GM23338 (cell line): Measurements from ENCODE around the gene SERF2. TPM values are rescaled to one million over a fixed set of nuclear protein-coding genes. Genes with fewer than 3 reads are reported as not detected.

ENCODE experiments used
- ATAC-seq: fragments of 200-7000 bp; cut with Tn5 transposase; 3 replicates; pipeline ENCODE4 v1.9.1; 2020
- DNase-seq: peaks from one replicate; pipeline ENCODE4 v3.0.0-alpha.2; 2015; ENCODE audit warnings: low spot score
- H2AFZ ChIP-seq: fragments of 200-600 bp; sonication (generic); 2 replicates; pipeline ENCODE4 v1.8.0; 2016; ENCODE audit warnings: antibody characterized with exemption, mild to moderate bottlenecking, moderate library complexity
- H3F3A ChIP-seq: fragments of 200-600 bp; sonication (generic); replicated peaks from 2 replicates; pipeline ENCODE4 v1.8.0; 2017; ENCODE audit warnings: antibody characterized with exemption, mixed run types, low read depth
- H3K27ac ChIP-seq: fragments of 200-600 bp; sonication (generic); 2 replicates; pipeline ENCODE4 v1.6.1; 2016; ENCODE audit warnings: low read depth
- H3K27me3 ChIP-seq: fragments of 200-600 bp; sonication (generic); 2 replicates; pipeline ENCODE4 v1.8.0; 2016; ENCODE audit warnings: mild to moderate bottlenecking, mixed run types, moderate library complexity; ENCODE audit not compliant: insufficient read depth
- H3K36me3 ChIP-seq: fragments of 200-600 bp; sonication (generic); 2 replicates; pipeline ENCODE4 v1.8.0; 2016; ENCODE audit warnings: mild to moderate bottlenecking; ENCODE audit not compliant: insufficient read depth
- H3K4me1 ChIP-seq: fragments of 200-600 bp; sonication (generic); 2 replicates; pipeline ENCODE4 v1.8.0; 2016; ENCODE audit warnings: mild to moderate bottlenecking, moderate library complexity; ENCODE audit not compliant: insufficient read depth
- H3K4me2 ChIP-seq: fragments of 200-600 bp; sonication (generic); 2 replicates; pipeline ENCODE4 v1.7.1; 2017; ENCODE audit warnings: mixed run types
- H3K4me3 ChIP-seq: fragments of 200-600 bp; sonication (generic); 2 replicates; pipeline ENCODE4 v1.6.1; 2016; ENCODE audit warnings: mixed run types
- H3K79me2 ChIP-seq: fragments of 200-600 bp; sonication (generic); replicated peaks from 2 replicates; pipeline ENCODE4 v1.8.0; 2017; ENCODE audit warnings: mild to moderate bottlenecking; ENCODE audit not compliant: insufficient read depth
- H3K9me2 ChIP-seq: fragments of 200-600 bp; sonication (generic); 2 replicates; pipeline ENCODE4 v1.8.0; 2017; ENCODE audit not compliant: insufficient read depth
- H4K20me1 ChIP-seq: fragments of 200-600 bp; sonication (generic); replicated peaks from 2 replicates; pipeline ENCODE4 v1.8.0; 2017; ENCODE audit warnings: mild to moderate bottlenecking; ENCODE audit not compliant: insufficient read depth
- H3K27ac Mint-ChIP-seq: 2 replicates; pipeline ENCODE4 v1.8.0; 2020; ENCODE audit warnings: inconsistent platforms, mild to moderate bottlenecking, moderate library complexity, mixed read lengths
- H3K27me3 Mint-ChIP-seq: 3 replicates; pipeline ENCODE4 v1.8.0; 2022; ENCODE audit warnings: low read depth, mild to moderate bottlenecking, moderate library complexity, mixed read lengths, inconsistent platforms; ENCODE audit not compliant: insufficient read depth, poor library complexity
- H3K36me3 Mint-ChIP-seq: 3 replicates; pipeline ENCODE4 v1.8.0; 2021; ENCODE audit warnings: low read depth, mild to moderate bottlenecking, inconsistent platforms, moderate library complexity, mixed read lengths
- H3K4me1 Mint-ChIP-seq: 3 replicates; pipeline ENCODE4 v1.8.0; 2020; ENCODE audit warnings: mild to moderate bottlenecking, inconsistent platforms, mixed read lengths
- H3K4me3 Mint-ChIP-seq: 3 replicates; pipeline ENCODE4 v1.8.0; 2021; ENCODE audit warnings: moderate library complexity, mild to moderate bottlenecking, inconsistent platforms, mixed read lengths
- H3K9me3 Mint-ChIP-seq: 3 replicates; pipeline ENCODE4 v1.8.0; 2020; ENCODE audit warnings: moderate library complexity, mild to moderate bottlenecking, inconsistent platforms, mixed read lengths
- CREB1 ChIP-seq: fragments of 250-450 bp; sonication (Bioruptor Pico); IDR thresholded peaks from 2 replicates; pipeline ENCODE4 v1.5.0; 2020; ENCODE audit warnings: low read depth, mild to moderate bottlenecking, moderate library complexity
- EZH2 ChIP-seq: fragments of 200-600 bp; sonication (generic); IDR thresholded peaks from one replicate; pipeline ENCODE4 v1.8.0; 2017; ENCODE audit warnings: antibody characterized with exemption, mild to moderate bottlenecking, low read depth; ENCODE audit not compliant: unreplicated experiment
- EZH2phosphoT487 ChIP-seq: fragments of 200-600 bp; sonication (generic); IDR thresholded peaks from one replicate; pipeline ENCODE4 v1.8.1; 2018; ENCODE audit warnings: antibody characterized with exemption; ENCODE audit not compliant: unreplicated experiment
- JUNB ChIP-seq: IDR thresholded peaks from one replicate; pipeline ENCODE4 v1.6.1; 2016; ENCODE audit warnings: antibody characterized with exemption; ENCODE audit not compliant: unreplicated experiment
- NANOG ChIP-seq: IDR thresholded peaks from 2 replicates; pipeline ENCODE4 v1.6.1; 2016; ENCODE audit warnings: antibody characterized with exemption, borderline replicate concordance
- POLR2AphosphoS5 ChIP-seq: IDR thresholded peaks from 2 replicates; pipeline ENCODE4 v1.6.1; 2016; ENCODE audit warnings: antibody characterized with exemption, low read depth
- STAT1 ChIP-seq: IDR thresholded peaks from one replicate; pipeline ENCODE4 v1.6.1; 2016; ENCODE audit warnings: antibody characterized with exemption; ENCODE audit not compliant: unreplicated experiment
- ZNF114 ChIP-seq: fragments of 250-450 bp; sonication (Bioruptor Pico); IDR thresholded peaks from 2 replicates; pipeline ENCODE4 v1.5.0; 2020; ENCODE audit warnings: mild to moderate bottlenecking, moderate library complexity
- ZNF331 ChIP-seq: fragments of 250-450 bp; sonication (Bioruptor Pico); IDR thresholded peaks from 2 replicates; pipeline ENCODE4 v1.5.0; 2020; ENCODE audit warnings: low read depth, mild to moderate bottlenecking, moderate library complexity
- polyA plus RNA-seq: library from polyadenylated mRNA; unstranded; fragments of >200 nt; fragmentation: Nextera tagmentation; extraction: Ambion mirVana; gene quantifications from 2 replicates; pipeline ENCODE4 v1.2.1, GENCODE V29; 2016
- total RNA-seq: library from RNA; depleted of rRNA; stranded (reverse); fragments of >200 nt; shearing (Covaris generic); gene quantifications from 2 replicates; pipeline ENCODE4 v1.2.3, GENCODE V29; 2014
- TF ChIP-seq, protein P1 (sequence below): fragments of 250-450 bp; sonication (Bioruptor Pico); IDR thresholded peaks from 2 replicates; pipeline ENCODE4 v1.5.0; 2020; ENCODE audit warnings: mild to moderate bottlenecking, moderate library complexity
- TF ChIP-seq, protein P2 (sequence below): IDR thresholded peaks from 2 replicates; pipeline ENCODE4 v1.6.1; 2016; ENCODE audit warnings: antibody characterized with exemption
- TF ChIP-seq, protein P3 (sequence below), 2 experiments: fragments of 200-600 bp in 1 of 2; sonication (generic) in 1 of 2; conservative IDR thresholded peaks; 2 replicates each; pipeline versions ENCODE4 v1.5.1 to v1.6.1; 2016 to 2017; ENCODE audit warnings: antibody characterized with exemption in 2 of 2, low read depth in 2 of 2, mild to moderate bottlenecking in 2 of 2, moderate library complexity in 1 of 2
- TF ChIP-seq, protein P4 (sequence below): IDR thresholded peaks from one replicate; pipeline ENCODE4 v1.6.1; 2018; ENCODE audit warnings: antibody characterized with exemption; ENCODE audit not compliant: unreplicated experiment

The SERF2 gene
- total and polyA plus RNA-seq, 2 experiments from 2014 or later, result 460 to 2,602 TPM

DNA sequence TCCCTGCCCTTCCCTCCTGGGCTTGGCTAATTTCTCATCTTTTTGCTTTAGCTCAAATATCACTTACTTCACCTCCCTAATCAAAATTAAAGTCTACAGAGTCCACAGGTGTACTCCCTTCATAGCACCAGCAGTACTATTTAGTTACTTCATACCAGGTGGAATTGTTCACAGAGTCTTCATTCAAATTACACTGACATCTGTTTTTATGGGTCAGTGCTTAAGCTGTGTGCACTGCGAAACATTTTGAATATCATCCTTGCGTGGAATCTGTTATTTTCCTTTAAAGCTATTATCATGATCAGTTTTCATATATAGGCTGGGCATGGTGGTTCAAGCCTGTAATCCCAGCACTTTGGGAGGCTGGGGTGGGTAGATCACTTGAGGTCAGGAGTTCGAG, 2.7 kb upstream of the SERF2 start:
- H3K79me2 ChIP-seq, result peaks cover 19% of the 10 kb centered on the region
- H3K9me2 ChIP-seq, result no peaks in the 10 kb centered on the region
- ATAC-seq (no peak), DNase-seq (no peak)
- Mint-ChIP-seq H3K9me3 (no peaks in the 10 kb centered on the region), H3K36me3 (peaks cover 24% of the 10 kb centered on the region), H3K27ac (no peak overlapping the region), H3K27me3 (peaks cover 20% of the 10 kb centered on the region), H3K4me3 (no peak overlapping the region), H3K4me1 (peaks cover 15% of the 10 kb centered on the region)
- H3F3A ChIP-seq, result peaks cover 3% of the 10 kb centered on the region; the same call in 1 of the 2 replicates
- TF ChIP-seq, protein P1, sequence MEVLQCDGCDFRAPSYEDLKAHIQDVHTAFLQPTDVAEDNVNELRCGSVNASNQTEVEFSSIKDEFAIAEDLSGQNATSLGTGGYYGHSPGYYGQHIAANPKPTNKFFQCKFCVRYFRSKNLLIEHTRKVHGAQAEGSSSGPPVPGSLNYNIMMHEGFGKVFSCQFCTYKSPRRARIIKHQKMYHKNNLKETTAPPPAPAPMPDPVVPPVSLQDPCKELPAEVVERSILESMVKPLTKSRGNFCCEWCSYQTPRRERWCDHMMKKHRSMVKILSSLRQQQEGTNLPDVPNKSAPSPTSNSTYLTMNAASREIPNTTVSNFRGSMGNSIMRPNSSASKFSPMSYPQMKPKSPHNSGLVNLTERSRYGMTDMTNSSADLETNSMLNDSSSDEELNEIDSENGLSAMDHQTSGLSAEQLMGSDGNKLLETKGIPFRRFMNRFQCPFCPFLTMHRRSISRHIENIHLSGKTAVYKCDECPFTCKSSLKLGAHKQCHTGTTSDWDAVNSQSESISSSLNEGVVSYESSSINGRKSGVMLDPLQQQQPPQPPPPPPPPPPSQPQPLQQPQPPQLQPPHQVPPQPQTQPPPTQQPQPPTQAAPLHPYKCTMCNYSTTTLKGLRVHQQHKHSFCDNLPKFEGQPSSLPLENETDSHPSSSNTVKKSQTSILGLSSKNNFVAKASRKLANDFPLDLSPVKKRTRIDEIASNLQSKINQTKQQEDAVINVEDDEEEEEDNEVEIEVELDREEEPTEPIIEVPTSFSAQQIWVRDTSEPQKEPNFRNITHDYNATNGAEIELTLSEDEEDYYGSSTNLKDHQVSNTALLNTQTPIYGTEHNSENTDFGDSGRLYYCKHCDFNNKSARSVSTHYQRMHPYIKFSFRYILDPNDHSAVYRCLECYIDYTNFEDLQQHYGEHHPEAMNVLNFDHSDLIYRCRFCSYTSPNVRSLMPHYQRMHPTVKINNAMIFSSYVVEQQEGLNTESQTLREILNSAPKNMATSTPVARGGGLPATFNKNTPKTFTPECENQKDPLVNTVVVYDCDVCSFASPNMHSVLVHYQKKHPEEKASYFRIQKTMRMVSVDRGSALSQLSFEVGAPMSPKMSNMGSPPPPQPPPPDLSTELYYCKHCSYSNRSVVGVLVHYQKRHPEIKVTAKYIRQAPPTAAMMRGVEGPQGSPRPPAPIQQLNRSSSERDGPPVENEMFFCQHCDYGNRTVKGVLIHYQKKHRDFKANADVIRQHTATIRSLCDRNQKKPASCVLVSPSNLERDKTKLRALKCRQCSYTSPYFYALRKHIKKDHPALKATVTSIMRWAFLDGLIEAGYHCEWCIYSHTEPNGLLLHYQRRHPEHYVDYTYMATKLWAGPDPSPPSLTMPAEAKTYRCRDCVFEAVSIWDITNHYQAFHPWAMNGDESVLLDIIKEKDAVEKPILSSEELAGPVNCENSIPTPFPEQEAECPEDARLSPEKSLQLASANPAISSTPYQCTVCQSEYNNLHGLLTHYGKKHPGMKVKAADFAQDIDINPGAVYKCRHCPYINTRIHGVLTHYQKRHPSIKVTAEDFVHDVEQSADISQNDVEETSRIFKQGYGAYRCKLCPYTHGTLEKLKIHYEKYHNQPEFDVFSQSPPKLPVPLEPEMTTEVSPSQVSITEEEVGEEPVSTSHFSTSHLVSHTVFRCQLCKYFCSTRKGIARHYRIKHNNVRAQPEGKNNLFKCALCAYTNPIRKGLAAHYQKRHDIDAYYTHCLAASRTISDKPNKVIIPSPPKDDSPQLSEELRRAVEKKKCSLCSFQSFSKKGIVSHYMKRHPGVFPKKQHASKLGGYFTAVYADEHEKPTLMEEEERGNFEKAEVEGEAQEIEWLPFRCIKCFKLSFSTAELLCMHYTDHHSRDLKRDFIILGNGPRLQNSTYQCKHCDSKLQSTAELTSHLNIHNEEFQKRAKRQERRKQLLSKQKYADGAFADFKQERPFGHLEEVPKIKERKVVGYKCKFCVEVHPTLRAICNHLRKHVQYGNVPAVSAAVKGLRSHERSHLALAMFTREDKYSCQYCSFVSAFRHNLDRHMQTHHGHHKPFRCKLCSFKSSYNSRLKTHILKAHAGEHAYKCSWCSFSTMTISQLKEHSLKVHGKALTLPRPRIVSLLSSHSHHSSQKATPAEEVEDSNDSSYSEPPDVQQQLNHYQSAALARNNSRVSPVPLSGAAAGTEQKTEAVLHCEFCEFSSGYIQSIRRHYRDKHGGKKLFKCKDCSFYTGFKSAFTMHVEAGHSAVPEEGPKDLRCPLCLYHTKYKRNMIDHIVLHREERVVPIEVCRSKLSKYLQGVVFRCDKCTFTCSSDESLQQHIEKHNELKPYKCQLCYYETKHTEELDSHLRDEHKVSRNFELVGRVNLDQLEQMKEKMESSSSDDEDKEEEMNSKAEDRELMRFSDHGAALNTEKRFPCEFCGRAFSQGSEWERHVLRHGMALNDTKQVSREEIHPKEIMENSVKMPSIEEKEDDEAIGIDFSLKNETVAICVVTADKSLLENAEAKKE (CRISPR knock-in tag), result no peak
- TF ChIP-seq ZNF114 (CRISPR knock-in tag), result no peak
- TF ChIP-seq EZH2, result no peak
- TF ChIP-seq NANOG, result no peak
- TF ChIP-seq, protein P2, sequence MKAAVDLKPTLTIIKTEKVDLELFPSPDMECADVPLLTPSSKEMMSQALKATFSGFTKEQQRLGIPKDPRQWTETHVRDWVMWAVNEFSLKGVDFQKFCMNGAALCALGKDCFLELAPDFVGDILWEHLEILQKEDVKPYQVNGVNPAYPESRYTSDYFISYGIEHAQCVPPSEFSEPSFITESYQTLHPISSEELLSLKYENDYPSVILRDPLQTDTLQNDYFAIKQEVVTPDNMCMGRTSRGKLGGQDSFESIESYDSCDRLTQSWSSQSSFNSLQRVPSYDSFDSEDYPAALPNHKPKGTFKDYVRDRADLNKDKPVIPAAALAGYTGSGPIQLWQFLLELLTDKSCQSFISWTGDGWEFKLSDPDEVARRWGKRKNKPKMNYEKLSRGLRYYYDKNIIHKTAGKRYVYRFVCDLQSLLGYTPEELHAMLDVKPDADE, result no peak
- no peak for TF ChIP-seq JUNB
- no peak for TF ChIP-seq ZNF331 (CRISPR knock-in tag)
- TF ChIP-seq EZH2phosphoT487, result no peak
- TF ChIP-seq POLR2AphosphoS5, result no peak
- no peak for TF ChIP-seq STAT1
- TF ChIP-seq, protein P3, sequence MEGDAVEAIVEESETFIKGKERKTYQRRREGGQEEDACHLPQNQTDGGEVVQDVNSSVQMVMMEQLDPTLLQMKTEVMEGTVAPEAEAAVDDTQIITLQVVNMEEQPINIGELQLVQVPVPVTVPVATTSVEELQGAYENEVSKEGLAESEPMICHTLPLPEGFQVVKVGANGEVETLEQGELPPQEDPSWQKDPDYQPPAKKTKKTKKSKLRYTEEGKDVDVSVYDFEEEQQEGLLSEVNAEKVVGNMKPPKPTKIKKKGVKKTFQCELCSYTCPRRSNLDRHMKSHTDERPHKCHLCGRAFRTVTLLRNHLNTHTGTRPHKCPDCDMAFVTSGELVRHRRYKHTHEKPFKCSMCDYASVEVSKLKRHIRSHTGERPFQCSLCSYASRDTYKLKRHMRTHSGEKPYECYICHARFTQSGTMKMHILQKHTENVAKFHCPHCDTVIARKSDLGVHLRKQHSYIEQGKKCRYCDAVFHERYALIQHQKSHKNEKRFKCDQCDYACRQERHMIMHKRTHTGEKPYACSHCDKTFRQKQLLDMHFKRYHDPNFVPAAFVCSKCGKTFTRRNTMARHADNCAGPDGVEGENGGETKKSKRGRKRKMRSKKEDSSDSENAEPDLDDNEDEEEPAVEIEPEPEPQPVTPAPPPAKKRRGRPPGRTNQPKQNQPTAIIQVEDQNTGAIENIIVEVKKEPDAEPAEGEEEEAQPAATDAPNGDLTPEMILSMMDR (conservative IDR thresholded peaks at IDR 0.05; ENCODE audit: low read depth in 2 of 2), result no peak
- TF ChIP-seq, protein P4, sequence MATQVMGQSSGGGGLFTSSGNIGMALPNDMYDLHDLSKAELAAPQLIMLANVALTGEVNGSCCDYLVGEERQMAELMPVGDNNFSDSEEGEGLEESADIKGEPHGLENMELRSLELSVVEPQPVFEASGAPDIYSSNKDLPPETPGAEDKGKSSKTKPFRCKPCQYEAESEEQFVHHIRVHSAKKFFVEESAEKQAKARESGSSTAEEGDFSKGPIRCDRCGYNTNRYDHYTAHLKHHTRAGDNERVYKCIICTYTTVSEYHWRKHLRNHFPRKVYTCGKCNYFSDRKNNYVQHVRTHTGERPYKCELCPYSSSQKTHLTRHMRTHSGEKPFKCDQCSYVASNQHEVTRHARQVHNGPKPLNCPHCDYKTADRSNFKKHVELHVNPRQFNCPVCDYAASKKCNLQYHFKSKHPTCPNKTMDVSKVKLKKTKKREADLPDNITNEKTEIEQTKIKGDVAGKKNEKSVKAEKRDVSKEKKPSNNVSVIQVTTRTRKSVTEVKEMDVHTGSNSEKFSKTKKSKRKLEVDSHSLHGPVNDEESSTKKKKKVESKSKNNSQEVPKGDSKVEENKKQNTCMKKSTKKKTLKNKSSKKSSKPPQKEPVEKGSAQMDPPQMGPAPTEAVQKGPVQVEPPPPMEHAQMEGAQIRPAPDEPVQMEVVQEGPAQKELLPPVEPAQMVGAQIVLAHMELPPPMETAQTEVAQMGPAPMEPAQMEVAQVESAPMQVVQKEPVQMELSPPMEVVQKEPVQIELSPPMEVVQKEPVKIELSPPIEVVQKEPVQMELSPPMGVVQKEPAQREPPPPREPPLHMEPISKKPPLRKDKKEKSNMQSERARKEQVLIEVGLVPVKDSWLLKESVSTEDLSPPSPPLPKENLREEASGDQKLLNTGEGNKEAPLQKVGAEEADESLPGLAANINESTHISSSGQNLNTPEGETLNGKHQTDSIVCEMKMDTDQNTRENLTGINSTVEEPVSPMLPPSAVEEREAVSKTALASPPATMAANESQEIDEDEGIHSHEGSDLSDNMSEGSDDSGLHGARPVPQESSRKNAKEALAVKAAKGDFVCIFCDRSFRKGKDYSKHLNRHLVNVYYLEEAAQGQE, result no peak
- no peak for TF ChIP-seq CREB1 (CRISPR knock-in tag)
- H4K20me1 ChIP-seq, result peaks cover 9% of the 10 kb centered on the region; the same call in 1 of the 2 replicates
- H3K4me2 ChIP-seq, result no peak overlapping the region
- peaks cover 7% of the 10 kb centered on the region for H3K4me1 ChIP-seq
- no peak overlapping the region for H2AFZ ChIP-seq
- no peak overlapping the region for H3K4me3 ChIP-seq
- peaks cover 7% of the 10 kb centered on the region for H3K36me3 ChIP-seq
- H3K27me3 ChIP-seq, result no peaks in the 10 kb centered on the region
- H3K27ac ChIP-seq, result no peak overlapping the region
